Endodermal cell (in vitro differentiated cells): Measurements from ENCODE around the gene FERMT2. TPM values are rescaled to one million over a fixed set of nuclear protein-coding genes. Genes with fewer than 3 reads are reported as not detected.

Experiments
- DNase-seq: peaks from one replicate; pipeline ENCODE4 v3.0.0-alpha.2; 2017
- H3K27ac ChIP-seq: 2 replicates; pipeline ENCODE4 v1.5.1; 2013; ENCODE audit warnings: mild to moderate bottlenecking, low read depth, low read length, moderate library complexity
- H3K27me3 ChIP-seq: 2 replicates; pipeline ENCODE4 v1.6.1; 2013; ENCODE audit warnings: mild to moderate bottlenecking, low read length, moderate library complexity; ENCODE audit not compliant: insufficient read depth, control insufficient read depth, poor library complexity, severe bottlenecking
- H3K36me3 ChIP-seq: 2 replicates; pipeline ENCODE4 v1.7.0; 2013; ENCODE audit warnings: mild to moderate bottlenecking, low read length, moderate library complexity; ENCODE audit not compliant: control insufficient read depth, insufficient read depth
- H3K4me1 ChIP-seq: one replicate; pipeline ENCODE4 v1.7.0; 2013; ENCODE audit warnings: low read length; ENCODE audit not compliant: control insufficient read depth, insufficient read depth
- H3K4me3 ChIP-seq: 2 replicates; pipeline ENCODE4 v1.5.1; 2013; ENCODE audit warnings: mild to moderate bottlenecking, low read length, moderate library complexity
- H3K9ac ChIP-seq: 2 replicates; pipeline ENCODE4 v1.6.1; 2013; ENCODE audit warnings: mild to moderate bottlenecking, low read length, moderate library complexity; ENCODE audit not compliant: poor library complexity, severe bottlenecking; ENCODE audit errors: extremely low read depth
- H3K9me3 ChIP-seq: 2 replicates; pipeline ENCODE4 v1.6.1; 2013; ENCODE audit warnings: mild to moderate bottlenecking, low read length, moderate library complexity; ENCODE audit not compliant: control insufficient read depth
- H3K27ac Mint-ChIP-seq: 2 replicates; pipeline ENCODE4 v1.8.0; 2020; ENCODE audit warnings: mixed read lengths
- H3K27me3 Mint-ChIP-seq: 2 replicates; pipeline ENCODE4 v1.8.0; 2021; ENCODE audit warnings: mild to moderate bottlenecking, mixed read lengths; ENCODE audit not compliant: insufficient read depth
- H3K36me3 Mint-ChIP-seq: 2 replicates; pipeline ENCODE4 v1.8.0; 2020; ENCODE audit warnings: low read depth, mixed read lengths
- H3K4me1 Mint-ChIP-seq: 2 replicates; pipeline ENCODE4 v1.8.0; 2020; ENCODE audit warnings: mixed read lengths
- H3K4me3 Mint-ChIP-seq: 2 replicates; pipeline ENCODE4 v1.8.0; 2020; ENCODE audit warnings: mild to moderate bottlenecking, moderate library complexity, mixed read lengths
- H3K9me3 Mint-ChIP-seq: 2 replicates; pipeline ENCODE4 v1.8.0; 2020; ENCODE audit warnings: mild to moderate bottlenecking, mixed read lengths
- WGBS, 2 experiments: methylation state at CpG; one replicate each; pipeline versions ENCODE4 v1.1.5 to v1.1.7; 2013; ENCODE audit warnings: missing lambda C conversion rate in 2 of 2, mixed read lengths in 1 of 2; ENCODE audit not compliant: insufficient coverage in 1 of 2, insufficient read length in 1 of 2; 5-methylcytosine and 5-hydroxymethylcytosine counted together
- total RNA-seq, 2 donors: library from RNA; stranded (reverse); fragmentation: NEBNext Ultra II Directional in 1 of 2; extraction: Animal tissue kit (Norgen Biotek cat#: 25700) in 1 of 2; gene quantifications; 2 replicates in 1 of 2; 3 replicates in 1 of 2; pipeline ENCODE4 v1.2.1, GENCODE V29; 2021
- TF ChIP-seq, protein P1 (sequence below): fragments of 200-600 bp; sonication (generic); conservative IDR thresholded peaks from 2 replicates; pipeline ENCODE4 v1.5.0; 2021; ENCODE audit warnings: antibody characterized with exemption, mild to moderate bottlenecking

Gene FERMT2
- total RNA-seq, 2 donors from 2014 or later: 350 to 377 TPM

DNA sequence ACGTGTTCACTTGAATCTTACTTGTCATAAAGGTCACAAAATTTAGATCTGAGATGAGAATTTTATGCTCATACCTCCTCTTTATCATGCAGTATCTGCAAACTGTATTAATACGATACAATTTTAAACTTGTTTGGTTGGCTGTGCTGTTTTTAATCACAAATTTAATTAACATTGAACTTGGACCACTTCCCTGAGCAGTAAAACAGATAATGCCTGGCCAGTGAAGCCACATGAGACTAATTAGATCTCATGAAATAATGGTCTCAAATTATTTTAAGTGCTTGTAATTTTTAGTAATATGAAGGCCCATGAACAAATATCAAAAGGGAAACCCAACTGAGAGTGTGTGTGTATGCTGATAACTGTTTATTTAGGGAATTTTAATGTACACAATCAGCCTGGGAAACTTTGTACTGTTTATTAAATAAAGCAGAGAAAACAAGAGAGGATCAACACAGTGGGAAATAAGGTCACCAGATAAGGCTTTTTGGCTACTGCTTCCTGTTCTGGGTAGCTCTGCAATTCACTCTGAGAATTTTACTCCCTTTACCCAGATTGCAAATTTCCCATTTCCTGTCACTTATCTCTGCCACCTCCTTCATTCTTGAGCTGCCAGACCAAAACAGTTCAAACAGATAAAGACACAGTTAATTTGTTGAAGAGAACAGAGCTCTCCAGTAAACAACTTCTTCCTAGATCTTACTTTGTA, 97.9 kb downstream of the FERMT2 start:
- peaks cover 12% of the 10 kb centered on the region for H3K4me1 ChIP-seq
- WGBS, 2 experiments: 50 to 54% methylated on average over 1 to 2 of the region's 2 CpGs

GRCh38 chr14:52850451-52850909, 100.4 kb downstream of the FERMT2 start:
- Histone ChIP-seq H3K27ac (no peak overlapping the region), H3K9ac (no peak overlapping the region), H3K4me3 (no peak overlapping the region), H3K27me3 (no peaks in the 10 kb centered on the region), H3K9me3 (peaks cover 6% of the 10 kb centered on the region), H3K36me3 (peaks cover 8% of the 10 kb centered on the region), H3K4me1 (peaks cover 9% of the 10 kb centered on the region)
- H3K36me3 Mint-ChIP-seq: peaks cover 14% of the 10 kb centered on the region
- no peak for DNase-seq
- H3K4me1 Mint-ChIP-seq: peaks cover 34% of the 10 kb centered on the region
- no peak overlapping the region for H3K4me3 Mint-ChIP-seq
- WGBS, 2 experiments: 94 to 97% methylated on average over 3 to 7 of the region's 7 CpGs
- TF ChIP-seq, protein P1, sequence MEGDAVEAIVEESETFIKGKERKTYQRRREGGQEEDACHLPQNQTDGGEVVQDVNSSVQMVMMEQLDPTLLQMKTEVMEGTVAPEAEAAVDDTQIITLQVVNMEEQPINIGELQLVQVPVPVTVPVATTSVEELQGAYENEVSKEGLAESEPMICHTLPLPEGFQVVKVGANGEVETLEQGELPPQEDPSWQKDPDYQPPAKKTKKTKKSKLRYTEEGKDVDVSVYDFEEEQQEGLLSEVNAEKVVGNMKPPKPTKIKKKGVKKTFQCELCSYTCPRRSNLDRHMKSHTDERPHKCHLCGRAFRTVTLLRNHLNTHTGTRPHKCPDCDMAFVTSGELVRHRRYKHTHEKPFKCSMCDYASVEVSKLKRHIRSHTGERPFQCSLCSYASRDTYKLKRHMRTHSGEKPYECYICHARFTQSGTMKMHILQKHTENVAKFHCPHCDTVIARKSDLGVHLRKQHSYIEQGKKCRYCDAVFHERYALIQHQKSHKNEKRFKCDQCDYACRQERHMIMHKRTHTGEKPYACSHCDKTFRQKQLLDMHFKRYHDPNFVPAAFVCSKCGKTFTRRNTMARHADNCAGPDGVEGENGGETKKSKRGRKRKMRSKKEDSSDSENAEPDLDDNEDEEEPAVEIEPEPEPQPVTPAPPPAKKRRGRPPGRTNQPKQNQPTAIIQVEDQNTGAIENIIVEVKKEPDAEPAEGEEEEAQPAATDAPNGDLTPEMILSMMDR: no peak
- H3K9me3 Mint-ChIP-seq: no peaks in the 10 kb centered on the region
- H3K27me3 Mint-ChIP-seq: no peaks in the 10 kb centered on the region
- no peak overlapping the region for H3K27ac Mint-ChIP-seq

More for the DNA sequence above, 97.9 kb downstream of the FERMT2 start:
- peak overlapping the region; percentile 21 for H3K9ac ChIP-seq
- TF ChIP-seq, protein P1: no peak
- H3K36me3 ChIP-seq: peaks cover 30% of the 10 kb centered on the region
- peak overlapping the region; percentile 44 for H3K4me3 ChIP-seq
- peaks cover 6% of the 10 kb centered on the region for H3K9me3 ChIP-seq
- H3K27ac ChIP-seq: peak overlapping the region; percentile 39
- Mint-ChIP-seq H3K36me3 (peaks cover 32% of the 10 kb centered on the region), H3K4me1 (peaks cover 37% of the 10 kb centered on the region), H3K9me3 (no peaks in the 10 kb centered on the region), H3K27ac (peak overlapping the region; percentile 90), H3K4me3 (no peak overlapping the region), H3K27me3 (no peaks in the 10 kb centered on the region)
- H3K27me3 ChIP-seq: no peaks in the 10 kb centered on the region
- no peak for DNase-seq

GRCh38 chr14:52848626-52849025, 102.2 kb downstream of the FERMT2 start:
- DNase-seq: no peak
- Histone ChIP-seq H3K4me3 (no peak overlapping the region), H3K4me1 (peaks cover 13% of the 10 kb centered on the region), H3K9ac (no peak overlapping the region), H3K9me3 (peaks cover 6% of the 10 kb centered on the region), H3K27me3 (no peaks in the 10 kb centered on the region), H3K27ac (no peak overlapping the region), H3K36me3 (no peaks in the 10 kb centered on the region)
- 93% methylated on average over 5 of the region's 5 CpGs for WGBS, 2 experiments
- Mint-ChIP-seq H3K4me3 (no peak overlapping the region), H3K4me1 (peaks cover 46% of the 10 kb centered on the region), H3K27ac (peak overlapping the region; percentile 82), H3K27me3 (no peaks in the 10 kb centered on the region), H3K9me3 (no peaks in the 10 kb centered on the region), H3K36me3 (peaks cover 7% of the 10 kb centered on the region)
- TF ChIP-seq, protein P1: no peak
